OCI-LY7 (cell line): ENCODE data around the gene TAOK3.

Source experiments
- EZH2phosphoT487 ChIP-seq: fragments of 200-600 bp; sonication (generic); IDR thresholded peaks from 2 replicates; pipeline ENCODE4 v1.6.1; 2018; ENCODE audit warnings: low read depth, borderline replicate concordance, mild to moderate bottlenecking, mixed run types, antibody characterized with exemption, low read length, moderate library complexity, mixed read lengths
- TF ChIP-seq, protein P1 (sequence below): fragments of 200-600 bp; sonication (generic); conservative IDR thresholded peaks from 2 replicates; pipeline ENCODE4 v1.5.1; 2014; ENCODE audit warnings: mild to moderate bottlenecking, antibody characterized with exemption, low read length, moderate library complexity, mixed read lengths

DNA sequence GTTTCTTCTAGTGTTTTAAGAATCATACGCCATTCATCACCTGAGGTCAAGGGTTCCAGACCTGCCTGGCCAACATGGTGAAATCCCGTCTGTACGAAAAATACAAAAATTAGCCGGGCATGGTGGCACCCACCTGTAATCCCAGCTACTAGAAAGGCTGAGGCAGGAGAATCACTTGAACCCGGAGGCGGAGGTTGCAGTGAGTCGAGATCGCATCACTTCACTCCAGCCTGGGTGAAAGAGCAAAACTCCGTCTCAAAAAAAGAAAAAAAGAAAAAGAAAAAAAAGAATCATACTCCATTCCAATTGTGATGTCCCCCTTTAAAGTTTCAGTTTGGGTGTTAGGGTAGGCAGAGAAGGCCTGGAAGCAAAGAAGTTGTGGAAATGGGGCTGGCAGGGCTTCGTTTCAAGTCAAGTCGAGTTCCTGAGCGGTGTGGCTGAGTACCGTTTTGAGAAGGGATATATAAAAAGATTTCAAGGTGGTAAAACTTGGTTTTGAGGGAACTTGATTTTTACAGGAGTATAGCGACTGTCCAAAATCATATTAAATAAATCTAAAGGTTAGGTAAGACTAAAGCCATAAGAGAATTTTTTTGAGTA, 1.5 kb upstream of the TAOK3 start:
- TF ChIP-seq, protein P1, sequence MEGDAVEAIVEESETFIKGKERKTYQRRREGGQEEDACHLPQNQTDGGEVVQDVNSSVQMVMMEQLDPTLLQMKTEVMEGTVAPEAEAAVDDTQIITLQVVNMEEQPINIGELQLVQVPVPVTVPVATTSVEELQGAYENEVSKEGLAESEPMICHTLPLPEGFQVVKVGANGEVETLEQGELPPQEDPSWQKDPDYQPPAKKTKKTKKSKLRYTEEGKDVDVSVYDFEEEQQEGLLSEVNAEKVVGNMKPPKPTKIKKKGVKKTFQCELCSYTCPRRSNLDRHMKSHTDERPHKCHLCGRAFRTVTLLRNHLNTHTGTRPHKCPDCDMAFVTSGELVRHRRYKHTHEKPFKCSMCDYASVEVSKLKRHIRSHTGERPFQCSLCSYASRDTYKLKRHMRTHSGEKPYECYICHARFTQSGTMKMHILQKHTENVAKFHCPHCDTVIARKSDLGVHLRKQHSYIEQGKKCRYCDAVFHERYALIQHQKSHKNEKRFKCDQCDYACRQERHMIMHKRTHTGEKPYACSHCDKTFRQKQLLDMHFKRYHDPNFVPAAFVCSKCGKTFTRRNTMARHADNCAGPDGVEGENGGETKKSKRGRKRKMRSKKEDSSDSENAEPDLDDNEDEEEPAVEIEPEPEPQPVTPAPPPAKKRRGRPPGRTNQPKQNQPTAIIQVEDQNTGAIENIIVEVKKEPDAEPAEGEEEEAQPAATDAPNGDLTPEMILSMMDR, result no peak
- no peak for TF ChIP-seq EZH2phosphoT487
